K562 (cell line): Measurements from ENCODE around the gene ULBP1. TPM values are rescaled to one million over a fixed set of nuclear protein-coding genes. Genes with fewer than 3 reads are reported as not detected.
A peak's percentile ranks its signal among the peaks of the same experiment; 100 is the strongest.

Experiments used
- ATAC-seq: fragments of 200-7000 bp; cut with Tn5 transposase; 3 replicates; pipeline ENCODE4 v1.9.1; 2020; ENCODE audit warnings: moderate library complexity
- BruUV-seq: library from RNA; stranded (reverse); fragments of 400-500 nt; replicated peaks from 2 replicates; lab custom pipeline; 2021; lab: Mats Ljungman, UMichigan
- CTCF ChIA-PET: fragments of 300-600 bp; formaldehyde crosslinking; extraction: SDS; loops from one replicate; lab custom pipeline; 2021; ENCODE audit warnings: low intra/inter-chr PET ratio; lab: Yijun Ruan, JAX
- POLR2A ChIA-PET: fragments of 300-600, 350-650 bp; sonication (Branson Sonifier 250); formaldehyde crosslinking; extraction: SDS; loops from one replicate; lab custom pipeline; 2021; ENCODE audit warnings: antibody characterized with exemption, inconsistent platforms; lab: Yijun Ruan, JAX
- DNase-seq, 4 experiments: peaks; one replicate each; pipeline versions ENCODE4 v3.0.0 to v3.0.0-alpha.2; 2011 to 2018; ENCODE audit warnings: low spot score in 3 of 4, mixed read lengths in 3 of 4; ENCODE audit errors: extremely low read depth in 1 of 4
- FAIRE-seq: peaks from 2 replicates; lab custom pipeline; 2011; peaks lifted over from hg19 to GRCh38; lab: Jason Lieb, UNC
- H2AFZ ChIP-seq: 2 replicates; pipeline ENCODE4 v1.6.0; 2011; ENCODE audit warnings: low read depth, low read length, control low read depth, inconsistent platforms
- H3K27ac ChIP-seq: fragments of 200-600 bp; 3 replicates; pipeline ENCODE4 v1.8.0; 2011; ENCODE audit warnings: low read depth, mild to moderate bottlenecking, control low read depth, inconsistent platforms, low read length, moderate library complexity, mixed read lengths; ENCODE audit errors: extremely low read depth
- H3K27me3 ChIP-seq, 2 experiments: fragments of 300-600 bp in 1 of 2; 2 replicates in 1 of 2; 3 replicates in 1 of 2; pipeline versions ENCODE4 v1.6.0 to v1.8.0; 2011; ENCODE audit warnings: inconsistent platforms in 2 of 2, low read length in 2 of 2, mild to moderate bottlenecking in 1 of 2, mixed read lengths in 1 of 2, moderate library complexity in 1 of 2; ENCODE audit not compliant: control insufficient read depth in 2 of 2, insufficient read depth in 2 of 2
- H3K36me3 ChIP-seq: fragments of 300-600 bp; 3 replicates; pipeline ENCODE4 v1.8.0; 2011; ENCODE audit warnings: mild to moderate bottlenecking, low read length, inconsistent platforms; ENCODE audit not compliant: control insufficient read depth, insufficient read depth
- H3K4me1 ChIP-seq, 2 experiments: fragments of 200-600 bp in 1 of 2; replicated peaks in 1 of 2; 2 replicates in 1 of 2; 3 replicates in 1 of 2; pipeline versions ENCODE4 v1.5.1 to v1.8.0; 2011; ENCODE audit warnings: inconsistent platforms in 2 of 2, low read length in 2 of 2, mild to moderate bottlenecking in 1 of 2, mixed read lengths in 1 of 2, moderate library complexity in 1 of 2; ENCODE audit not compliant: control insufficient read depth in 2 of 2, insufficient read depth in 2 of 2
- H3K4me2 ChIP-seq: 2 replicates; pipeline ENCODE4 v1.6.1; 2011; ENCODE audit warnings: low read length, control low read depth, inconsistent platforms, mixed read lengths; ENCODE audit not compliant: insufficient read depth
- H3K4me3 ChIP-seq: fragments of 200-600 bp; sonication (generic), shearing (Covaris generic); 2 replicates; pipeline ENCODE4 v1.5.1; 2016; ENCODE audit warnings: control low read depth, inconsistent platforms
- H3K79me2 ChIP-seq: fragments of 200-600 bp; 3 replicates; pipeline ENCODE4 v1.8.0; 2011; ENCODE audit warnings: low read length, inconsistent platforms; ENCODE audit not compliant: control insufficient read depth, insufficient read depth
- H3K9ac ChIP-seq, 2 experiments: 2 replicates each; pipeline versions ENCODE4 v1.6.0 to v1.6.1; 2011; ENCODE audit warnings: low read depth in 2 of 2, low read length in 2 of 2, control low read depth in 1 of 2, inconsistent platforms in 1 of 2, mild to moderate bottlenecking in 1 of 2, mixed read lengths in 1 of 2; ENCODE audit not compliant: insufficient read depth in 1 of 2
- H3K9me1 ChIP-seq: one replicate; pipeline ENCODE4 v1.6.0; 2011; ENCODE audit warnings: inconsistent platforms, mild to moderate bottlenecking, low read length, moderate library complexity; ENCODE audit not compliant: control insufficient read depth, insufficient read depth
- H3K9me3 ChIP-seq: replicated peaks from 2 replicates; pipeline ENCODE4 v1.5.1; 2011; ENCODE audit warnings: low read depth, low read length, inconsistent platforms; ENCODE audit not compliant: control insufficient read depth, insufficient read depth
- H4K20me1 ChIP-seq: replicated peaks from 2 replicates; pipeline ENCODE4 v1.6.1; 2011; ENCODE audit warnings: low read length, inconsistent platforms, mixed read lengths; ENCODE audit not compliant: control insufficient read depth, insufficient read depth
- CREM ChIP-seq: IDR thresholded peaks from 2 replicates; pipeline ENCODE4 v1.6.1; 2014; ENCODE audit warnings: antibody characterized with exemption, low read depth
- CTBP1 ChIP-seq: fragments of 450-650 bp; IDR thresholded peaks from 2 replicates; pipeline ENCODE4 v1.6.1; 2016; ENCODE audit warnings: borderline replicate concordance
- DACH1 ChIP-seq: fragments of 450-650 bp; IDR thresholded peaks from 2 replicates; pipeline ENCODE4 v1.6.1; 2018; ENCODE audit not compliant: partially characterized antibody
- DPF2 ChIP-seq: fragments of 450-650 bp; IDR thresholded peaks from 2 replicates; pipeline ENCODE4 v1.6.1; 2016
- EP400 ChIP-seq: fragments of 450-650 bp; IDR thresholded peaks from 2 replicates; pipeline ENCODE4 v1.6.1; 2017; ENCODE audit warnings: antibody characterized with exemption, mild to moderate bottlenecking, moderate library complexity
- ETS2 ChIP-seq: IDR thresholded peaks from 2 replicates; pipeline ENCODE4 v1.6.1; 2016; ENCODE audit warnings: borderline replicate concordance, missing genetic modification characterization, mild to moderate bottlenecking, moderate library complexity, missing compliant biosample characterization; ENCODE audit not compliant: poor library complexity, severe bottlenecking
- KDM4B ChIP-seq, 2 experiments: fragments of 450-650 bp in 1 of 2; sonication (generic) in 1 of 2; IDR thresholded peaks; 2 replicates each; pipeline ENCODE4 v1.6.1; 2016 to 2017; ENCODE audit warnings: borderline replicate concordance in 2 of 2, antibody characterized with exemption in 1 of 2, low read depth in 1 of 2, mild to moderate bottlenecking in 1 of 2
- MAZ ChIP-seq, 2 experiments: fragments of 450-650 bp in 1 of 2; sonication (generic) in 1 of 2; formaldehyde crosslinking; IDR thresholded peaks in 1 of 2; conservative IDR thresholded peaks in 1 of 2; 2 replicates each; pipeline versions ENCODE4 v1.4.0 to v1.5.0; 2020; ENCODE audit warnings: mild to moderate bottlenecking in 1 of 2, missing genetic modification reagents in 1 of 2
- MYNN ChIP-seq, 2 experiments: sonication (generic); formaldehyde crosslinking in 1 of 2; IDR thresholded peaks; 2 replicates each; pipeline versions ENCODE4 v1.5.0 to v1.6.1; 2016 to 2020; ENCODE audit warnings: antibody characterized with exemption in 1 of 2, missing genetic modification reagents in 1 of 2
- NFRKB ChIP-seq: fragments of 450-650 bp; IDR thresholded peaks from 2 replicates; pipeline ENCODE4 v1.6.1; 2016; ENCODE audit warnings: low read depth
- NR2C1 ChIP-seq, 2 experiments: fragments of 450-650 bp; IDR thresholded peaks; 2 replicates each; pipeline ENCODE4 v1.6.1; 2017; ENCODE audit warnings: mild to moderate bottlenecking in 2 of 2, antibody characterized with exemption in 1 of 2, inconsistent platforms in 1 of 2, missing compliant biosample characterization in 1 of 2, missing genetic modification characterization in 1 of 2
- PHF8 ChIP-seq: fragments of 200-600 bp; sonication (generic); IDR thresholded peaks from 2 replicates; pipeline ENCODE4 v1.6.1; 2012; ENCODE audit warnings: mixed run types, mild to moderate bottlenecking, inconsistent platforms, low read length, moderate library complexity, borderline replicate concordance
- POLR2G ChIP-seq: fragments of 200-400 bp; formaldehyde crosslinking; IDR thresholded peaks from 2 replicates; pipeline ENCODE4 v1.6.1; 2017; ENCODE audit warnings: low read depth, mild to moderate bottlenecking, antibody characterized with exemption, low read length, moderate library complexity
- PTTG1 ChIP-seq: fragments of 450-650 bp; IDR thresholded peaks from 2 replicates; pipeline ENCODE4 v1.6.1; 2016; ENCODE audit warnings: low read depth, mild to moderate bottlenecking, missing genetic modification characterization, missing compliant biosample characterization
- SIRT6 ChIP-seq: IDR thresholded peaks from one replicate; pipeline ENCODE4 v1.6.1; 2012; ENCODE audit warnings: low read depth, mild to moderate bottlenecking, control low read depth, inconsistent platforms, low read length, moderate library complexity
- SMAD3 ChIP-seq: fragments of 450-650 bp; formaldehyde crosslinking; conservative IDR thresholded peaks from 2 replicates; pipeline ENCODE4 v1.4.0; 2020; ENCODE audit warnings: mild to moderate bottlenecking
- SREBF1 ChIP-seq: fragments of 150-350 bp; IDR thresholded peaks from 2 replicates; pipeline ENCODE4 v1.6.1; 2014; ENCODE audit warnings: antibody characterized with exemption, low read depth, low read length, borderline replicate concordance
- TAF7 ChIP-seq: fragments of 450-650 bp; IDR thresholded peaks from 2 replicates; pipeline ENCODE4 v1.6.1; 2016; ENCODE audit warnings: missing genetic modification characterization, missing compliant biosample characterization
- U2AF1 ChIP-seq: fragments of 200-400 bp; formaldehyde crosslinking; optimal IDR thresholded peaks from 2 replicates; pipeline ENCODE3; 2017; ENCODE audit warnings: mild to moderate bottlenecking, low read depth, low read length, moderate library complexity
- ZC3H11A ChIP-seq: IDR thresholded peaks from 2 replicates; pipeline ENCODE4 v1.6.1; 2012; ENCODE audit warnings: low read depth, low read length, improper control_type of control experiment
- ZFP36 ChIP-seq: fragments of 150-350 bp; IDR thresholded peaks from 2 replicates; pipeline ENCODE4 v1.6.1; 2018; ENCODE audit warnings: low read length, low read depth; ENCODE audit not compliant: partially characterized antibody
- ZFX ChIP-seq: sonication (generic); formaldehyde crosslinking; IDR thresholded peaks from 2 replicates; pipeline ENCODE4 v1.8.0; 2022; ENCODE audit warnings: mild to moderate bottlenecking, missing genetic modification reagents, moderate library complexity
- ZNF3 ChIP-seq: fragments of 250-450 bp; sonication (Bioruptor Pico); IDR thresholded peaks from 2 replicates; pipeline ENCODE4 v1.5.0; 2021; ENCODE audit warnings: mild to moderate bottlenecking, moderate library complexity
- WGBS: fragments of 100-300 bp; shearing (Covaris generic); methylation state at CpG from one replicate; pipeline ENCODE4 v1.1.6; 2016; ENCODE audit warnings: low coverage, mixed read lengths; ENCODE audit not compliant: insufficient coverage; ENCODE audit errors: missing lambda C conversion rate; 5-methylcytosine and 5-hydroxymethylcytosine counted together
- in situ Hi-C: fragments of 300-500 bp; cut with MboI; formaldehyde crosslinking; loops from 4 replicates; pipeline ENCODE4 v1.15.0; 2018; ENCODE audit warnings: inconsistent platforms, mixed read lengths
- intact Hi-C: fragments of 100-400 bp; cut with micrococcal nuclease; formaldehyde crosslinking; loops from 2 replicates; pipeline ENCODE4 v1.14.2; 2022
- polyA plus RNA-seq, 8 experiments: library from polyadenylated mRNA; depleted of rRNA in 4 of 8; stranded (reverse) in 5 of 8; unstranded in 3 of 8; fragments of >200 nt; fragmentation: Nextera tagmentation in 2 of 8; fragmentation: Illumina TruSeq in 1 of 8; extraction: Ambion mirVana in 2 of 8; extraction: Trizol in 1 of 8; gene quantifications; 2 replicates each; pipeline versions ENCODE4 v1.2.1 to v1.2.3, GENCODE V29; 2011 to 2014; ENCODE audit warnings: inconsistent platforms in 1 of 8, missing spikeins in 1 of 8
- total RNA-seq, 7 experiments: library from RNA; depleted of rRNA in 6 of 7; stranded (reverse); fragments of >200 nt in 6 of 7; fragmentation: Illumina TruSeq in 2 of 7; extraction: Trizol in 2 of 7; gene quantifications; 2 replicates each; pipeline versions ENCODE4 v1.2.1 to v1.2.3, GENCODE V29; 2011 to 2021; ENCODE audit warnings: low replicate concordance in 1 of 7
- TF ChIP-seq, protein P1 (sequence below): fragments of 250-450 bp; sonication (Bioruptor Pico); IDR thresholded peaks from 2 replicates; pipeline ENCODE4 v1.8.0; 2022; ENCODE audit warnings: inconsistent platforms

Gene ULBP1
- total and polyA plus RNA-seq, 9 of the 15 experiments (the other 6 are each of a cell fraction or from before 2014, with no cell fraction given) = 0.33 to 6.0 (median 2.5) TPM

- ATAC-seq (peak; percentile 71), DNase-seq (peak in 3 of 4 experiments; percentile 65 to 66 (median 66)), FAIRE-seq (peak; percentile 73)
- Histone ChIP-seq H4K20me1 (no peaks in the 10 kb centered on the region), H2AFZ (peak overlapping the region; percentile 99), H3K79me2 (no peaks in the 10 kb centered on the region), H3K4me3 (peak overlapping the region; percentile 46), H3K36me3 (no peaks in the 10 kb centered on the region), H3K4me2 (peak overlapping the region; percentile 87), H3K9ac (peak overlapping the region; percentile 75 to 87; a peak in 3 of 4 replicates), H3K9me1 (no peaks in the 10 kb centered on the region), H3K4me1 (peaks cover 9 to 21% of the 10 kb centered on the region in 2 experiments; a peak in 4 of 5 replicates), H3K27me3 (peaks cover 0 to 6% of the 10 kb centered on the region in 2 experiments; a peak in 2 of 5 replicates), H3K9me3 (peaks cover 10% of the 10 kb centered on the region), H3K27ac (peak overlapping the region; percentile 79)
- POLR2A ChIA-PET = no interaction called here
- CTCF ChIA-PET = interaction anchor here (0.5 kb wide), 1 partner anchor 108 kb away, joined by 3 read pairs; no protein-coding TSS in a partner anchor
- intact Hi-C loops (no loop called here), in situ Hi-C loops (no loop called here)
- BruUV-seq = no TSS peak
- 7% methylated on average over 8 of the region's 8 CpGs for WGBS
- TF ChIP-seq DPF2 (0 out of 2 replicates have a peak, but pooled peaks have one; percentile 22), EP400 (no peak), POLR2G (no peak), SREBF1 (no peak), ZFX (CRISPR knock-in tag) (no peak), SMAD3 (CRISPR knock-in tag) (no peak), ZNF3 (CRISPR knock-in tag) (no peak), CREM (no peak), CTBP1 (no peak), NFRKB (peak; percentile 17; the same call in 1 of the 2 replicates), SIRT6 (no peak), MYNN (IDR thresholded peaks at IDR 0.05) (no peak), MYNN (CRISPR knock-in tag; IDR thresholded peaks at IDR 0.05) (no peak), ZC3H11A (no peak), PHF8 (no peak), NR2C1 (IDR thresholded peaks at IDR 0.05) (no peak), NR2C1 (tag; IDR thresholded peaks at IDR 0.05) (no peak), U2AF1 (no peak), KDM4B (IDR thresholded peaks at IDR 0.05; ENCODE audit: borderline replicate concordance in 2 of 2, low read depth in 1 of 2) (no peak), ETS2 (tag) (no peak), MAZ (CRISPR knock-in tag; conservative IDR thresholded peaks at IDR 0.05 in 1 of 2, IDR thresholded peaks at IDR 0.05 in 1 of 2) (no peak), PTTG1 (no peak), TAF7 (0 out of 2 replicates have a peak, but pooled peaks have one; percentile 33), DACH1 (no peak), ZFP36 (no peak)
- TF ChIP-seq, protein P1, sequence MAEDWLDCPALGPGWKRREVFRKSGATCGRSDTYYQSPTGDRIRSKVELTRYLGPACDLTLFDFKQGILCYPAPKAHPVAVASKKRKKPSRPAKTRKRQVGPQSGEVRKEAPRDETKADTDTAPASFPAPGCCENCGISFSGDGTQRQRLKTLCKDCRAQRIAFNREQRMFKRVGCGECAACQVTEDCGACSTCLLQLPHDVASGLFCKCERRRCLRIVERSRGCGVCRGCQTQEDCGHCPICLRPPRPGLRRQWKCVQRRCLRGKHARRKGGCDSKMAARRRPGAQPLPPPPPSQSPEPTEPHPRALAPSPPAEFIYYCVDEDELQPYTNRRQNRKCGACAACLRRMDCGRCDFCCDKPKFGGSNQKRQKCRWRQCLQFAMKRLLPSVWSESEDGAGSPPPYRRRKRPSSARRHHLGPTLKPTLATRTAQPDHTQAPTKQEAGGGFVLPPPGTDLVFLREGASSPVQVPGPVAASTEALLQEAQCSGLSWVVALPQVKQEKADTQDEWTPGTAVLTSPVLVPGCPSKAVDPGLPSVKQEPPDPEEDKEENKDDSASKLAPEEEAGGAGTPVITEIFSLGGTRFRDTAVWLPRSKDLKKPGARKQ (CRISPR knock-in tag) = no peak
Observed at GRCh38 chr6:149963212-149963461, 606 bp upstream of the ULBP1 start.
